Heart right ventricle (tissue), 16 donors: ENCODE results near the gene AP2A1. TPM values are rescaled to one million over a fixed set of nuclear protein-coding genes. Genes with fewer than 3 reads are reported as not detected.

Experiments
- ATAC-seq, 8 donors: fragments of 200-7000 bp; cut with Tn5 transposase; one replicate each; pipeline ENCODE4 v1.9.1; 2020; ENCODE audit warnings: mild to moderate bottlenecking in 8 of 8, moderate library complexity in 8 of 8, moderate number of reproducible peaks in 1 of 8
- DNase-seq, 2 donors: peaks; one replicate each; pipeline ENCODE4 v3.0.0-alpha.2; 2020
- H3K27ac ChIP-seq, 10 donors: fragments of 200-600 bp; sonication (generic) in 2 of 10; one replicate each; pipeline versions ENCODE4 v1.5.0 to v1.8.0; 2020 to 2022; ENCODE audit warnings: mild to moderate bottlenecking in 3 of 10
- H3K27me3 ChIP-seq, 7 donors: fragments of 200-600 bp; one replicate each; pipeline ENCODE4 v1.8.0; 2021 to 2022; ENCODE audit warnings: mild to moderate bottlenecking in 2 of 7
- H3K36me3 ChIP-seq, 9 donors: fragments of 200-600 bp; sonication (generic) in 1 of 9; one replicate each; pipeline versions ENCODE4 v1.5.0 to v1.8.0; 2020 to 2022; ENCODE audit warnings: mild to moderate bottlenecking in 2 of 9
- H3K4me1 ChIP-seq, 9 donors: fragments of 200-600 bp; sonication (generic) in 1 of 9; one replicate each; pipeline versions ENCODE4 v1.5.0 to v1.8.0; 2020 to 2022; ENCODE audit warnings: mild to moderate bottlenecking in 4 of 9
- H3K4me3 ChIP-seq, 10 donors: fragments of 200-600 bp; sonication (generic) in 2 of 10; one replicate each; pipeline versions ENCODE4 v1.5.0 to v1.8.0; 2020 to 2022; ENCODE audit warnings: mild to moderate bottlenecking in 7 of 10, moderate library complexity in 2 of 10
- H3K9me3 ChIP-seq, 11 donors: fragments of 200-600 bp in 10 of 11; sonication (generic) in 2 of 11; one replicate each; pipeline versions ENCODE4 v1.5.0 to v1.8.0; 2013 to 2022; ENCODE audit warnings: mild to moderate bottlenecking in 2 of 11, control low read depth in 1 of 11, moderate library complexity in 1 of 11
- WGBS, 2 donors: extraction: QIAGEN DNeasy Blood & Tissue Kit; methylation state at CpG; one replicate each; pipeline ENCODE4 v1.1.7; 2013; ENCODE audit warnings: inconsistent platforms in 1 of 2; 5-methylcytosine and 5-hydroxymethylcytosine counted together
- intact Hi-C, 10 donors: fragments of 100-400 bp; cut with DNase I; formaldehyde crosslinking; loops; one replicate each; pipeline versions ENCODE4 v1.11.1 to v1.14.2; 2022
- polyA plus RNA-seq, 2 donors: library from polyadenylated mRNA; stranded (reverse); fragments of 200-250 nt; gene quantifications; one replicate each; pipeline ENCODE4 v1.2.3, GENCODE V29; 2013
- total RNA-seq, 10 donors: library from RNA; stranded (reverse); fragmentation: NEBNext Ultra II Directional in 3 of 10; extraction: Animal tissue kit (Norgen Biotek cat#: 25700) in 3 of 10; gene quantifications; one replicate each; pipeline versions ENCODE4 v1.2.1 to v1.2.4, GENCODE V29; 2021 to 2023
- TF ChIP-seq, protein P1 (sequence below), 9 donors: fragments of 200-600 bp; sonication (generic) in 2 of 9; IDR thresholded peaks; one replicate each; pipeline versions ENCODE4 v1.5.0 to v1.8.0; 2021 to 2022; ENCODE audit warnings: antibody characterized with exemption in 9 of 9, mild to moderate bottlenecking in 5 of 9, moderate library complexity in 1 of 9
- donor health status: Arrhythmogenic right ventricular cardiomyopathy.
- donor health status: ischemic (EF 13 %, LVEDD 7.1; RV severe dilation, severe dysfunction).
- donor health status: healthy with polysubstance abuse.
- donor health status: DM: no; HTN: yes; CAD: no.
- donor health status: DM: no; HTN: no; CAD: no.
- donor health status: ischemic (EF 25% LVEDD 6.9; RV normal size, moderate dysfunction).
- donor health status: ischemic (EF 25% LVEDD 5.7; RV mildly dilated, moderate dysfunction).
- donor health status: healthy.
- donor health status: DM: yes; HTN: yes; CAD: no.
- donor health status: Ischemic cardiomyopathy.
- donor health status: ischemic (EF 35%, LVEDD 5.7; RV mildly dilated, moderate dysfunction).
- donor health status: nonischemic (EF 11% LVEDD 7.7; RV severe dilation, severe dysfunction).
- donor health status: DM: yes; HTN: yes; CAD: no.
- donor health status: PGD.
- donor health status: ischemic (EF 29% LVEDD 5.4; RV normal size, mild dysfunction).
- donor health status: nonischemic (EF 23%, LVEDD 6.1; RV moderate dilation, normal function).

Gene AP2A1
- total and polyA plus RNA-seq, 12 donors = 36.1 to 108 (median 62.6) TPM

GRCh38 chr19:49739933-49740332 lies 26.9 kb upstream of the AP2A1 start:
- TF ChIP-seq, protein P1, sequence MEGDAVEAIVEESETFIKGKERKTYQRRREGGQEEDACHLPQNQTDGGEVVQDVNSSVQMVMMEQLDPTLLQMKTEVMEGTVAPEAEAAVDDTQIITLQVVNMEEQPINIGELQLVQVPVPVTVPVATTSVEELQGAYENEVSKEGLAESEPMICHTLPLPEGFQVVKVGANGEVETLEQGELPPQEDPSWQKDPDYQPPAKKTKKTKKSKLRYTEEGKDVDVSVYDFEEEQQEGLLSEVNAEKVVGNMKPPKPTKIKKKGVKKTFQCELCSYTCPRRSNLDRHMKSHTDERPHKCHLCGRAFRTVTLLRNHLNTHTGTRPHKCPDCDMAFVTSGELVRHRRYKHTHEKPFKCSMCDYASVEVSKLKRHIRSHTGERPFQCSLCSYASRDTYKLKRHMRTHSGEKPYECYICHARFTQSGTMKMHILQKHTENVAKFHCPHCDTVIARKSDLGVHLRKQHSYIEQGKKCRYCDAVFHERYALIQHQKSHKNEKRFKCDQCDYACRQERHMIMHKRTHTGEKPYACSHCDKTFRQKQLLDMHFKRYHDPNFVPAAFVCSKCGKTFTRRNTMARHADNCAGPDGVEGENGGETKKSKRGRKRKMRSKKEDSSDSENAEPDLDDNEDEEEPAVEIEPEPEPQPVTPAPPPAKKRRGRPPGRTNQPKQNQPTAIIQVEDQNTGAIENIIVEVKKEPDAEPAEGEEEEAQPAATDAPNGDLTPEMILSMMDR (IDR thresholded peaks at IDR 0.05) = no peak
- Histone ChIP-seq H3K4me1 (no peaks in the 10 kb centered on the region), H3K4me3 (no peak overlapping the region), H3K9me3 (no peaks in the 10 kb centered on the region), H3K27ac (no peak overlapping the region), H3K36me3 (no peaks in the 10 kb centered on the region), H3K27me3 (no peaks in the 10 kb centered on the region)
- ATAC-seq = no peak
- intact Hi-C loops = no loop called here
- 89 to 92% methylated on average over 10 of the region's 10 CpGs for WGBS, 2 donors
- no peak for DNase-seq

DNA sequence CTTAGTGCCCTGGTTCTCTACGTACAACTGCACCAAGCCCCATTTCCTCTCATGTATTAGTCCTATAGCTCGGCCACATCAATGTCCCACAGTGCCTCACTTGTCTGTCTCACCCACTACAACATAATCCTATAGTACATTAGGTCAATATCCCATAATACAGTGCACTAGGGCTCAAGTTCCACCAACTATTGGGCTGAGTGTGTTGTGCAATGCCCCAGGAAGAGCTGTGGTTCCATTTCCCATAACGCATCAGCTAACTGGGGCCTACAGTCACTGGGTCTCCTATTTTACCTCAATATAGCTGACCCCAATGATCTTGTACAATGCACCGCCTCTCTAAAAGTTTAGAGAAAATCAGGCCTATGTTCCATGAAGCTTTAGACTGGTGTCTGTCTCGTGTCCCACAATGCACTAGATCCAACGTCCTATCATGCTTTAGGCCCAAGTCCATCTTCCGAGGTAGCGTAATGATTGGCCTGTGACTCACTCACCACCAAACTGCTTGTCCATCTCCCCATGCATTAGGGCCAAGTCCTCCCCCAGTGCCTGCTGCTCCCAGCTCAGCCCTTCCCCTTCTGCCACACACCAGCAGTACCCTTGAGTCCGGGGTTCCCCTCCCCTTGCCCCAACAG lies 25.5 kb upstream of the AP2A1 start:
- DNase-seq = no peak
- 88 to 90% methylated on average over 9 of the region's 9 CpGs for WGBS, 2 donors
- H3K36me3 ChIP-seq = no peaks in the 10 kb centered on the region

DNA sequence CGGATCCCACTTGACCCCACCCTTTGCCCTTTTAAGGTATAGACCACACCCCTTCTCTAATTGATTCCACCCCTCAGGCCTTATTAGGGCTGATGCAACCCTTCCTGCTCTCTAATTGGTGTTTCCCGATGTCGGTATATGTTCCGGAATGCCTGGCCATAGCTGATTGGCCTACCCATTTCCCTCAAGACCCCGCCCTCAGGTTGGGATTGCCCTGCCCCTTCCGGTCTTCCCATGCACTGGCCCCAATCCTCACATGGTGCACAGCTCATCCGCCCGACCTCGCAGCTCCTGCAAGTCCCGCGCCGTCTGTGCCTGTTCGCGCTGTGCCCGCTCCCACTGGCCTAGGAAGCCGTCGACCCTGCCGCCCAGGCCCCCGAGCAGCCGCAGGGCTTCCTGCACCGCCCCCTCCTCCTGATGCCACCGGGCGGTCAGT lies 21.8 kb upstream of the AP2A1 start:
- 94% methylated on average over 23 of the region's 23 CpGs for WGBS, 2 donors
- no peaks in the 10 kb centered on the region for H3K36me3 ChIP-seq
- intact Hi-C loops = no loop called here
- no peak overlapping the region for H3K27ac ChIP-seq
- no peak for DNase-seq
- ATAC-seq = no peak
- H3K9me3 ChIP-seq = no peaks in the 10 kb centered on the region
- H3K4me3 ChIP-seq = no peak overlapping the region
- H3K27me3 ChIP-seq = peaks cover 0 to 5% (median 0%) of the 10 kb centered on the region in 7 donors
- no peaks in the 10 kb centered on the region for H3K4me1 ChIP-seq
- TF ChIP-seq, protein P1 (IDR thresholded peaks at IDR 0.05) = no peak

More for the DNA sequence above, 25.5 kb upstream of the AP2A1 start:
- Histone ChIP-seq H3K27me3 (peaks cover 0 to 2% (median 0%) of the 10 kb centered on the region in 7 donors), H3K4me1 (no peaks in the 10 kb centered on the region), H3K27ac (no peak overlapping the region), H3K4me3 (no peak overlapping the region), H3K9me3 (no peaks in the 10 kb centered on the region)
- ATAC-seq = no peak
- intact Hi-C loops = no loop called here
- TF ChIP-seq, protein P1 (IDR thresholded peaks at IDR 0.05) = no peak

DNA sequence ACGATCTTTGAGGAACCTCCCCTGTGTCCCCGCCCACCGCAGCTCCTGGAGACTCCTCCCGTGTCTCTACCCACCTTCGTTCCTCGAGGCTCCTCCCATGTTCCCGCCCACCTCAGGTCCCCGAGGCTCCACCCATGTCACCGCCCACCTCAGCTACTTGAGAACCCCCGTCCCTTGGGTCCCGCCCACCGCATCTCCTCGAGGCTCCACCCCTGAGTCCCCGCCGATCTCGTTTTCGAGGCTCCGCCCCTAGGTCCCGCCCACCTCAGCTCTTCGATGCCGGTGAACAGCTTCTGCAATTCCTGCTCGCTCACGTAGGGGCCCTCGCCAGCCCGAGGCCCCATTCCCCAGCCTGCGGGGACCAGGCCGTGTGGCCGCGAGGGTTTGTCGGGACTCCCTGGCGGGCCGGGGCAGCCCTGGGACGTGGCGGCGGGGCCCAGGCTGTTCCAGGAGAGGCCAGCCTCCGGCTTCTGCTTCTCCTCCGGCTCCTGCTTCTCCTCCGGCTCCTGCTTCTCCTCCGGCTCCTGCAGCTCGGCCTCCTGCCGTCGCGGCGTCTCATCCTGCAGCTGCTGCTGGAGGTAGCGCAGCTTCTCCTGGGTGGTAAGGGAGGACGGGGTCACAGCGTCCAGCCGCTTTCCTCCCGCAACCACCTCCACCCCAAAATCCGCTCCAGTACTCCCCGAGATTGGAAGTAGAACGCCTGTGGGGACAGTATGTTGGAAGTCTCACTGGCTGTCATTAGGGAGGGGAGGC lies 20.4 kb upstream of the AP2A1 start:
- WGBS, 2 donors = 44 to 46% methylated on average over 52 of the region's 52 CpGs
- TF ChIP-seq, protein P1 (IDR thresholded peaks at IDR 0.05) = no peak
- intact Hi-C loops = no loop called here
- H3K4me3 ChIP-seq = no peak overlapping the region
- H3K27ac ChIP-seq = no peak overlapping the region
- DNase-seq (peak in 1 of 2 donors; percentile 69), ATAC-seq (peak in 7 of 8 donors; percentile 33 to 70 (median 58))
- H3K27me3 ChIP-seq = peaks cover 0 to 5% (median 0%) of the 10 kb centered on the region in 7 donors
- H3K9me3 ChIP-seq = no peaks in the 10 kb centered on the region
- H3K4me1 ChIP-seq = peaks cover 0 to 3% (median 0%) of the 10 kb centered on the region in 9 donors
- no peaks in the 10 kb centered on the region for H3K36me3 ChIP-seq
